Activated naive CD4-positive, alpha-beta T cell treated with anti-CD3 and anti-CD28 coated beads for 36 hours (primary cell): Measurements from ENCODE around the gene OSBPL5. TPM values are rescaled to one million over a fixed set of nuclear protein-coding genes. Genes with fewer than 3 reads are reported as not detected.

Experiments
- CTCF ChIA-PET: fragments of 350-600 bp; sonication (Branson Sonifier 250); formaldehyde crosslinking; loops from one replicate; lab custom pipeline; 2021; ENCODE audit warnings: antibody characterized with exemption; lab: Charles Lee
- DNase-seq: peaks from one replicate; pipeline ENCODE4 v3.0.0-alpha.2; 2020
- H3K27ac Mint-ChIP-seq: one replicate; pipeline ENCODE4 v1.8.0; 2021; ENCODE audit warnings: mild to moderate bottlenecking, mixed read lengths
- H3K27me3 Mint-ChIP-seq: one replicate; pipeline ENCODE4 v1.8.0; 2021; ENCODE audit warnings: low read depth, mixed read lengths
- H3K36me3 Mint-ChIP-seq: one replicate; pipeline ENCODE4 v1.8.0; 2021; ENCODE audit warnings: low read depth, mixed read lengths
- H3K4me1 Mint-ChIP-seq: one replicate; pipeline ENCODE4 v1.8.0; 2021; ENCODE audit warnings: low read depth, mixed read lengths
- H3K4me3 Mint-ChIP-seq: one replicate; pipeline ENCODE4 v1.8.0; 2021; ENCODE audit warnings: mild to moderate bottlenecking, moderate library complexity, mixed read lengths
- H3K9me3 Mint-ChIP-seq: one replicate; pipeline ENCODE4 v1.8.0; 2021; ENCODE audit warnings: mixed read lengths
- intact Hi-C: fragments of 100-400 bp; cut with micrococcal nuclease; formaldehyde crosslinking; loops from one replicate; pipeline ENCODE4 v1.15.1; 2023
- total RNA-seq, 2 experiments: library from RNA; stranded (reverse); gene quantifications; one replicate each; pipeline ENCODE4 v1.2.3, GENCODE V29; 2021

The OSBPL5 gene
- total RNA-seq, 2 experiments from 2014 or later: 3.5 to 3.9 TPM

GRCh38 chr11:3203221-3204043 lies 38.3 kb upstream of the OSBPL5 start:
- H3K9me3 Mint-ChIP-seq: no peaks in the 10 kb centered on the region
- no peaks in the 10 kb centered on the region for H3K36me3 Mint-ChIP-seq
- H3K4me1 Mint-ChIP-seq: peaks cover 2% of the 10 kb centered on the region
- no peak overlapping the region for H3K4me3 Mint-ChIP-seq
- intact Hi-C loops: no loop called here
- H3K27me3 Mint-ChIP-seq: peaks cover 13% of the 10 kb centered on the region
- H3K27ac Mint-ChIP-seq: no peak overlapping the region
- DNase-seq: no peak
- CTCF ChIA-PET: interaction anchor here (1.1 kb wide), 1 partner anchor 93 kb away, joined by 3 read pairs; no protein-coding TSS in a partner anchor

- intact Hi-C loops: no loop called here
- Mint-ChIP-seq H3K4me1 (peaks cover 2% of the 10 kb centered on the region), H3K4me3 (no peak overlapping the region), H3K36me3 (no peaks in the 10 kb centered on the region), H3K27me3 (peaks cover 13% of the 10 kb centered on the region), H3K9me3 (no peaks in the 10 kb centered on the region), H3K27ac (no peak overlapping the region)
- CTCF ChIA-PET: no interaction called here
- no peak for DNase-seq
Measured at GRCh38 chr11:3202759-3203158, 37.6 kb upstream of the OSBPL5 start.

- intact Hi-C loops: no loop called here
- H3K27me3 Mint-ChIP-seq: peaks cover 13% of the 10 kb centered on the region
- peaks cover 2% of the 10 kb centered on the region for H3K4me1 Mint-ChIP-seq
- no peaks in the 10 kb centered on the region for H3K36me3 Mint-ChIP-seq
- no peak for DNase-seq
- no peak overlapping the region for H3K27ac Mint-ChIP-seq
- no peak overlapping the region for H3K4me3 Mint-ChIP-seq
- CTCF ChIA-PET: no interaction called here
- H3K9me3 Mint-ChIP-seq: no peaks in the 10 kb centered on the region
Measured at GRCh38 chr11:3202305-3202704, 37.2 kb upstream of the OSBPL5 start.

- Mint-ChIP-seq H3K4me1 (peaks cover 2% of the 10 kb centered on the region), H3K9me3 (no peaks in the 10 kb centered on the region), H3K4me3 (no peak overlapping the region), H3K27ac (no peak overlapping the region), H3K27me3 (peaks cover 13% of the 10 kb centered on the region), H3K36me3 (no peaks in the 10 kb centered on the region)
- no peak for DNase-seq
- CTCF ChIA-PET: no interaction called here
- intact Hi-C loops: no loop called here
Measured at GRCh38 chr11:3201677-3202181, 36.6 kb upstream of the OSBPL5 start.

- no peak overlapping the region for H3K27ac Mint-ChIP-seq
- H3K9me3 Mint-ChIP-seq: no peaks in the 10 kb centered on the region
- no peaks in the 10 kb centered on the region for H3K36me3 Mint-ChIP-seq
- peaks cover 2% of the 10 kb centered on the region for H3K4me1 Mint-ChIP-seq
- intact Hi-C loops: no loop called here
- CTCF ChIA-PET: interaction anchor here (1.2 kb wide), 1 partner anchor 109 kb away, joined by 3 read pairs; no protein-coding TSS in a partner anchor
- H3K27me3 Mint-ChIP-seq: peaks cover 13% of the 10 kb centered on the region
- H3K4me3 Mint-ChIP-seq: no peak overlapping the region
- no peak for DNase-seq
Measured at GRCh38 chr11:3201112-3201581, 36.0 kb upstream of the OSBPL5 start.

GRCh38 chr11:3200388-3201111 lies 35.4 kb upstream of the OSBPL5 start:
- DNase-seq: no peak
- Mint-ChIP-seq H3K27me3 (peaks cover 13% of the 10 kb centered on the region), H3K4me3 (no peak overlapping the region), H3K36me3 (no peaks in the 10 kb centered on the region), H3K9me3 (no peaks in the 10 kb centered on the region), H3K4me1 (peaks cover 2% of the 10 kb centered on the region), H3K27ac (no peak overlapping the region)
- CTCF ChIA-PET: interaction anchor here (1.2 kb wide), 1 partner anchor 109 kb away, joined by 3 read pairs; no protein-coding TSS in a partner anchor
- intact Hi-C loops: no loop called here

GRCh38 chr11:3199537-3200295 lies 34.6 kb upstream of the OSBPL5 start:
- intact Hi-C loops: no loop called here
- no peak overlapping the region for H3K4me3 Mint-ChIP-seq
- H3K27me3 Mint-ChIP-seq: peaks cover 10% of the 10 kb centered on the region
- no peaks in the 10 kb centered on the region for H3K36me3 Mint-ChIP-seq
- peaks cover 2% of the 10 kb centered on the region for H3K4me1 Mint-ChIP-seq
- H3K9me3 Mint-ChIP-seq: no peaks in the 10 kb centered on the region
- no peak for DNase-seq
- CTCF ChIA-PET: interaction anchor here (0.5 to 1.2 kb wide), 2 partner anchors 108 to 156 kb away, joined by 3 to 4 read pairs; no protein-coding TSS in a partner anchor
- no peak overlapping the region for H3K27ac Mint-ChIP-seq

GRCh38 chr11:3198815-3199214 lies 33.7 kb upstream of the OSBPL5 start:
- intact Hi-C loops: no loop called here
- CTCF ChIA-PET: no interaction called here
- Mint-ChIP-seq H3K4me1 (peaks cover 2% of the 10 kb centered on the region), H3K4me3 (no peak overlapping the region), H3K27me3 (peaks cover 10% of the 10 kb centered on the region), H3K27ac (no peak overlapping the region), H3K36me3 (no peaks in the 10 kb centered on the region), H3K9me3 (no peaks in the 10 kb centered on the region)
- no peak for DNase-seq

GRCh38 chr11:3197878-3198528 lies 32.9 kb upstream of the OSBPL5 start:
- no peak for DNase-seq
- Mint-ChIP-seq H3K4me3 (no peak overlapping the region), H3K9me3 (no peaks in the 10 kb centered on the region), H3K36me3 (no peaks in the 10 kb centered on the region), H3K27me3 (peaks cover 10% of the 10 kb centered on the region), H3K27ac (no peak overlapping the region), H3K4me1 (peaks cover 2% of the 10 kb centered on the region)
- CTCF ChIA-PET: no interaction called here
- intact Hi-C loops: no loop called here

GRCh38 chr11:3197044-3197695 lies 32.1 kb upstream of the OSBPL5 start:
- no peak for DNase-seq
- no peaks in the 10 kb centered on the region for H3K9me3 Mint-ChIP-seq
- H3K27ac Mint-ChIP-seq: no peak overlapping the region
- CTCF ChIA-PET: no interaction called here
- H3K36me3 Mint-ChIP-seq: no peaks in the 10 kb centered on the region
- no peak overlapping the region for H3K4me3 Mint-ChIP-seq
- intact Hi-C loops: no loop called here
- no peaks in the 10 kb centered on the region for H3K4me1 Mint-ChIP-seq
- peaks cover 6% of the 10 kb centered on the region for H3K27me3 Mint-ChIP-seq
